C4-2B (cell line): ENCODE measurements around the gene PTPRN2.

Source experiments
- ZFX ChIP-seq: fragments of 450-650 bp; IDR thresholded peaks from 2 replicates; pipeline ENCODE4 v1.6.1; 2017
- TF ChIP-seq, protein P1 (sequence below): fragments of 450-650 bp; conservative IDR thresholded peaks from 2 replicates; pipeline ENCODE4 v1.5.1; 2017; ENCODE audit warnings: mild to moderate bottlenecking

DNA sequence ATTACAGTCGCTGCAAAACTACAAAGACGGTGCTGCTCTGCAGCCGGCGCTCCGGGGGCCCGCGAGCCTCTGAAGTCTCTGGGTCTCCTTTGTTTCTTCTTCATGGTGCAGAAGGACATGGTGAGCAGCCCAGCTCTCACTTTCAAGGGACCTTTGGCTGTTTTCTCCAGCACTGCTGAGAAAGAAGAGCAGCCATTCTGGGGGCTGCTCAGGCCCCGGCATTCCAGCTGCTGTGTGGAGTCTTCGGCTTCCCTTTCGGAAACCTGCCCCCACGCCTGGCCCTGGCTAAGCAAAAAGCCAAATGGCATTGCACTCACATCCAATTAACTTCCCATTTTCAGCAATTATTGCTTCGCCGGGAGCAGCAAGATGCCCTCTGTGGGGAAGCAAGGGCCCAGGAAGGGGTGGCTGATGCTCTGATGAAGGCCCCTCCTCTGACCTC lies 555.7 kb downstream of the PTPRN2 start:
- TF ChIP-seq, protein P1, sequence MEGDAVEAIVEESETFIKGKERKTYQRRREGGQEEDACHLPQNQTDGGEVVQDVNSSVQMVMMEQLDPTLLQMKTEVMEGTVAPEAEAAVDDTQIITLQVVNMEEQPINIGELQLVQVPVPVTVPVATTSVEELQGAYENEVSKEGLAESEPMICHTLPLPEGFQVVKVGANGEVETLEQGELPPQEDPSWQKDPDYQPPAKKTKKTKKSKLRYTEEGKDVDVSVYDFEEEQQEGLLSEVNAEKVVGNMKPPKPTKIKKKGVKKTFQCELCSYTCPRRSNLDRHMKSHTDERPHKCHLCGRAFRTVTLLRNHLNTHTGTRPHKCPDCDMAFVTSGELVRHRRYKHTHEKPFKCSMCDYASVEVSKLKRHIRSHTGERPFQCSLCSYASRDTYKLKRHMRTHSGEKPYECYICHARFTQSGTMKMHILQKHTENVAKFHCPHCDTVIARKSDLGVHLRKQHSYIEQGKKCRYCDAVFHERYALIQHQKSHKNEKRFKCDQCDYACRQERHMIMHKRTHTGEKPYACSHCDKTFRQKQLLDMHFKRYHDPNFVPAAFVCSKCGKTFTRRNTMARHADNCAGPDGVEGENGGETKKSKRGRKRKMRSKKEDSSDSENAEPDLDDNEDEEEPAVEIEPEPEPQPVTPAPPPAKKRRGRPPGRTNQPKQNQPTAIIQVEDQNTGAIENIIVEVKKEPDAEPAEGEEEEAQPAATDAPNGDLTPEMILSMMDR, result no peak
- no peak for TF ChIP-seq ZFX
